Activated T-helper 2 cell treated with anti-CD3 and anti-CD28 coated beads, Interferon-gamma antibody, Interleukin-2, Interleukin-4, amounts not matched to agents 10 μg/mL and 5 μg/mL and 100 μg/mL, durations not matched to agents 14 hours and 24 hours and 36 hours (primary cell): ENCODE data around the gene C1orf74. TPM values are rescaled to one million over a fixed set of nuclear protein-coding genes. Genes with fewer than 3 reads are reported as not detected.

ENCODE experiments used
- DNase-seq: peaks from one replicate; pipeline ENCODE4 v3.0.0; 2021; ENCODE audit warnings: low spot score
- H3K27ac Mint-ChIP-seq: one replicate; pipeline ENCODE4 v1.8.0; 2021; ENCODE audit warnings: mixed read lengths
- H3K27me3 Mint-ChIP-seq: one replicate; pipeline ENCODE4 v1.8.0; 2021; ENCODE audit warnings: low read depth, mixed read lengths
- H3K36me3 Mint-ChIP-seq: one replicate; pipeline ENCODE4 v1.8.0; 2021; ENCODE audit warnings: low read depth, mixed read lengths
- H3K4me1 Mint-ChIP-seq: one replicate; pipeline ENCODE4 v1.8.0; 2021; ENCODE audit warnings: low read depth, mixed read lengths
- H3K4me3 Mint-ChIP-seq: one replicate; pipeline ENCODE4 v1.8.0; 2021; ENCODE audit warnings: low read depth, mild to moderate bottlenecking, moderate library complexity, mixed read lengths
- H3K9me3 Mint-ChIP-seq: one replicate; pipeline ENCODE4 v1.8.0; 2021; ENCODE audit warnings: mixed read lengths
- intact Hi-C: fragments of 100-400 bp; cut with micrococcal nuclease; formaldehyde crosslinking; loops from one replicate; pipeline ENCODE4 v1.15.1; 2023
- total RNA-seq: library from RNA; stranded (reverse); gene quantifications from 2 replicates; pipeline ENCODE4 v1.2.3, GENCODE V29; 2022

The C1orf74 gene
- total RNA-seq, 1 donor from 2014 or later = 3.0 TPM

GRCh38 chr1:209746451-209747165 lies 37.8 kb downstream of the C1orf74 start:
- Mint-ChIP-seq H3K27ac (peak overlapping the region; percentile 78), H3K36me3 (no peaks in the 10 kb centered on the region), H3K4me3 (no peak overlapping the region), H3K9me3 (no peaks in the 10 kb centered on the region), H3K27me3 (no peaks in the 10 kb centered on the region), H3K4me1 (peaks cover 69% of the 10 kb centered on the region)
- DNase-seq = no peak
- intact Hi-C loops = loop anchor here (1.0 to 5.0 kb wide), 9 partner anchors 10 to 144 kb away; partner anchors contain the start of gene LAMB3

DNA sequence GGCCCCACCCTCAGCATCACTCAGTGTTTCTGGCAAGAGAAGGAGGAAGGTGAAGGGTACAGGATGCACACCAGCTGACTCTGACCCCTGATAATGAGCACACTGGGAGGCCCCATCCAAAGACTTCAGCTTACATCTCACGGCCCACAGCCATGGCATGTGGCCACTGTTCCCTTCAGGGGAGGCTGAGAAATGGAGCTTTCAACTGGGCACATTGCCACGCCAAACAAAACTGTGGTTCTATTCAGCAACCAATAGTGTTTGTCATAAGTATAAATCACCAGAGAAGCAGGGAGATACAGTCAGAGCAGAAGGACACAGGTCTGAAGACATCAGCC lies 41.2 kb downstream of the C1orf74 start:
- no peaks in the 10 kb centered on the region for H3K27me3 Mint-ChIP-seq
- no peak overlapping the region for H3K4me3 Mint-ChIP-seq
- DNase-seq = no peak
- intact Hi-C loops = no loop called here
- H3K9me3 Mint-ChIP-seq = no peaks in the 10 kb centered on the region
- no peaks in the 10 kb centered on the region for H3K36me3 Mint-ChIP-seq
- H3K4me1 Mint-ChIP-seq = peaks cover 53% of the 10 kb centered on the region
- H3K27ac Mint-ChIP-seq = peak overlapping the region; percentile 81

DNA sequence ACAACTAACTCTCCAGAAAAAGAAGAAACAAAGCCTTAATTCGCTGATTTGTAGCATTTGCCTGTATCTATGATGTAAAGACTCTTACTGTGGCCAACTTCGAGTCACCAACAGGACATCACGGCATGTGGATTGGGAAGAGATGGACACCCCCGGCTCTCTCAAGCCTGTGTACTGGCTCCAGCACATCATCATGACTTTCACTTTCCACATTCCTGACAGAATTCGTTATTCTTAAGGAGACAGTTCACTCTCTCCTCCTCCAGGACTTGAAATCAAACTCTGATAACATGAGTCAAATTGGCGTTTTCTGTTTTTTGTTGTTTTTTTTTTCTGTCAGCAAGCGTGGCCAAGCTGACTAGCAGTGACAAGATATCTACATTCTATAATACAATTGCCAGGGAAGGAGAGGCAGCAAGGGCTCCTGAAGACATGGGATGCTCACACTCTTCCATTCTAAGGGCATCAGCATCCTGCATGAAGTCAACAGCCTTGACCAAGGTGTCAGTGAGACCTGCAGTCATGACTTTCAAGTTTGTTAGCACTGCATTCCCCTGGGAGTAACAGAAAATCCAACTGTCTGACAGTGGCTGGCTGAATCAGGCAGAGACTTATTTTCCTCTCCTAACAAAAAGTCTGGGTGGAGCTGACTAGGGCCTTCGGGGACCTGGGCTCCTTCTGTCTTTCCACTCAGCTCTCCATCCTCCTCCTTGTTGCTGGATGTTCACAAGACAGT lies 41.8 kb downstream of the C1orf74 start:
- Mint-ChIP-seq H3K4me3 (no peak overlapping the region), H3K4me1 (peaks cover 50% of the 10 kb centered on the region), H3K36me3 (peaks cover 4% of the 10 kb centered on the region), H3K9me3 (no peaks in the 10 kb centered on the region), H3K27ac (peak overlapping the region; percentile 81), H3K27me3 (no peaks in the 10 kb centered on the region)
- intact Hi-C loops = no loop called here
- DNase-seq = no peak

DNA sequence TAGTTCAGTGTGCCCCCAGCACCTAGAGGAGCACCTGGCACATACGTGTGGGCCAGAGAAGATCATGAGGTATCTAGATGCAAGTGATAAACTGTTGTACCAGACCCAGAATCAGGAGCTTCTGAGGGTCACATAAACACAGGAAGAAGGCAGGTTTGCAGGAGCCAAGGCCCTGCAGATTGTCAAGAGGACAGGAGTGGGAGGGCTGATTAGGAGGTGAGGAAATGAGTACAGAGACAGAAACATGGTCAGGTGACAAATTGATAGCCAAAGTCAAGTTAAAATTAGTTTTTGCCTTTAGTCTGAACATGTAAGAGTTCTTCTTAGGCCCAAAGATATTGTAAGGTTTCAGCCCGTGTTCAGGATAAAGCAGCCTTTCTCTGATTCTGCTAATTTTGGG lies 42.5 kb downstream of the C1orf74 start:
- intact Hi-C loops = no loop called here
- Mint-ChIP-seq H3K36me3 (peaks cover 4% of the 10 kb centered on the region), H3K4me1 (peaks cover 49% of the 10 kb centered on the region), H3K9me3 (no peaks in the 10 kb centered on the region), H3K4me3 (no peak overlapping the region), H3K27ac (peak overlapping the region; percentile 81), H3K27me3 (no peaks in the 10 kb centered on the region)
- no peak for DNase-seq

- intact Hi-C loops = no loop called here
- H3K4me3 Mint-ChIP-seq = no peak overlapping the region
- no peaks in the 10 kb centered on the region for H3K9me3 Mint-ChIP-seq
- no peak for DNase-seq
- H3K27me3 Mint-ChIP-seq = no peaks in the 10 kb centered on the region
- H3K27ac Mint-ChIP-seq = peak overlapping the region; percentile 81
- peaks cover 4% of the 10 kb centered on the region for H3K36me3 Mint-ChIP-seq
- H3K4me1 Mint-ChIP-seq = peaks cover 49% of the 10 kb centered on the region
These were observed 43.2 kb downstream of the C1orf74 start for GRCh38 chr1:209741193-209741592.

GRCh38 chr1:209738270-209738669 lies 46.1 kb downstream of the C1orf74 start:
- DNase-seq = no peak

GRCh38 chr1:209737118-209737505 lies 47.2 kb downstream of the C1orf74 start:
- Mint-ChIP-seq H3K9me3 (no peaks in the 10 kb centered on the region), H3K27me3 (no peaks in the 10 kb centered on the region), H3K4me3 (no peak overlapping the region), H3K4me1 (peaks cover 59% of the 10 kb centered on the region), H3K36me3 (peaks cover 17% of the 10 kb centered on the region), H3K27ac (peak overlapping the region; percentile 93)
- intact Hi-C loops = no loop called here
- no peak for DNase-seq

More at GRCh38 chr1:209738270-209738669, 46.1 kb downstream of the C1orf74 start:
- Mint-ChIP-seq H3K27me3 (no peaks in the 10 kb centered on the region), H3K4me1 (peaks cover 62% of the 10 kb centered on the region), H3K4me3 (no peak overlapping the region), H3K36me3 (peaks cover 10% of the 10 kb centered on the region), H3K9me3 (no peaks in the 10 kb centered on the region), H3K27ac (no peak overlapping the region)
- intact Hi-C loops = no loop called here

GRCh38 chr1:209736490-209737117 lies 47.8 kb downstream of the C1orf74 start:
- Mint-ChIP-seq H3K4me3 (no peak overlapping the region), H3K27ac (peak overlapping the region; percentile 93), H3K36me3 (peaks cover 17% of the 10 kb centered on the region), H3K4me1 (peaks cover 54% of the 10 kb centered on the region), H3K27me3 (no peaks in the 10 kb centered on the region), H3K9me3 (no peaks in the 10 kb centered on the region)
- intact Hi-C loops = loop anchor here (1.0 kb wide), 5 partner anchors 11 to 32 kb away; no protein-coding TSS in a partner anchor
- DNase-seq = no peak

DNA sequence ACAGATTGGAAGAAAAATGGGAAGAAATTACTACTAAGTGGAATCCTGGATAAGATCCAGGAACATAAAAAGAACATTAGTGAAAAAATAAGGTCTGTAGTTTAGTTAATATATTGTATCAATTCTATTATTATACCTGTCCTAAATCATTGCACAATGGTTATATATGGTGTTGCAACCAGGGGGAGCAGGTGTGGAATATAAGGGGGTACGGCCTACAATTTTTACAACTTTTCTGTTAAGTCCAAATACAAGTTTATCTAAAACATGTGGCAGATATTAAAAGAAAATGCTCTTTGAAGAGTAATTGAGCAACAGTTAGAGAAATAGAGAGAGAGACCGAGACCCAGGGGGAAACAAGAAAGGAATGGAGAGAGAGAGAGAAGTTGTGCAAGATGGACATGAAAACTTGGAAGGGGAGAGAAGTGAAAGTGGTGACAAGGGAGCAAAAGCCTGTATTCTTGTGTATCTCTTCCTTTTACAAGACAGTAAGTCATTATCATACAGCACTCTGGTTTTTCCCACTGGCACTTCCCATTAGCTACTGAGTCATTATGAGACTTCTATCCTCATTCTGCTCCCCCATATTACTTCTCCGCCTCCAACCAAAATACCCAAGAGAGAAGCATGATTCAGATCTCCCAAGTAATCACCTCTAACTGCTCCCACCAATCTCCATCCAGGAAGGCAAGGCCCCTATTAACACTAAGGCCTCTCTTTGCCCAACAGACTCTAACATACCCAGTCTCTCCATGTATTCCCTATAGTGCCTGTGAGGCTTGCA lies 50.8 kb downstream of the C1orf74 start:
- peaks cover 51% of the 10 kb centered on the region for H3K4me1 Mint-ChIP-seq
- H3K4me3 Mint-ChIP-seq = peak overlapping the region; percentile 15
- H3K9me3 Mint-ChIP-seq = peaks cover 13% of the 10 kb centered on the region
- intact Hi-C loops = no loop called here
- H3K27ac Mint-ChIP-seq = peak overlapping the region; percentile 59
- H3K27me3 Mint-ChIP-seq = no peaks in the 10 kb centered on the region
- no peak for DNase-seq
- H3K36me3 Mint-ChIP-seq = peaks cover 29% of the 10 kb centered on the region

DNA sequence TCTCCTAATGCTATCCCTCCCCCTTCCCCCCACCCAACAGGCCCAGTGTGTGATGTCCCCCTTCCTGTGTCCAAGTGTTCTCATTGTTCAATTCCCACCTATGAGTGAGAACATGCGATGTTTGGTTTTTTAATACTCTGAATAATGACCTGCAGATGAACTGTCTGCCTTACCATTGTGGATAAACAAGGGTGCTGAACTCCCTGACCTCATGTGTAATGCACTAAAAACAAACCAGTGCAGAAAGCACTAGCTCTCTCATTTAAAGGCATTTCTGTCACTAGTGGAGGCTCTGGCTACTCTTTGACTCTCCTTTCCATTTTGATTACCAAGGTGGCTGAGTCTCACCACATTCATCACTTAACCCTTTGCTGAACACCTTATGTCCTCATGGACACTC lies 51.6 kb downstream of the C1orf74 start:
- peak overlapping the region; percentile 59 for H3K27ac Mint-ChIP-seq
- no peak for DNase-seq
- peaks cover 13% of the 10 kb centered on the region for H3K9me3 Mint-ChIP-seq
- intact Hi-C loops = no loop called here
- H3K4me1 Mint-ChIP-seq = peaks cover 52% of the 10 kb centered on the region
- no peak overlapping the region for H3K4me3 Mint-ChIP-seq
- H3K27me3 Mint-ChIP-seq = no peaks in the 10 kb centered on the region
- H3K36me3 Mint-ChIP-seq = peaks cover 27% of the 10 kb centered on the region

DNA sequence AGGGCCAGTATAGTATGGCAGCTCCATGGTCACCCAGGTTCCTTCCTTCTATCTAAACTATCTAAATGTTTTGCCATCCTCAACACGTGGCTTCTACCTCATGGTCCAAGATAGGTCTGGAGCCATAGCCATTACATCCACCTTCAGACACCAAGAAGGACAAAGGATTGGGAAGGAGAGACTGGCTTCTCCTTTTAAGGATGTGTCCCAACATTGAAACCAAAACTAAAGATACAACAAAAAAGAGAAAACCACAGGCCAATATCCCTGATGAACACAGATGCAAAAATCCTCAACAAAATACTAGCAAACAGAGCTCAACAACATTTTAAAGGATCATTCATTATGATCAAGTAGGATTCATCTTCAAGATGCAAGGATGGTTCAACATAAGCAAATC lies 54.9 kb downstream of the C1orf74 start:
- no peak for DNase-seq
- Mint-ChIP-seq H3K9me3 (peaks cover 13% of the 10 kb centered on the region), H3K27ac (peak overlapping the region; percentile 33), H3K4me3 (no peak overlapping the region), H3K4me1 (peaks cover 48% of the 10 kb centered on the region), H3K27me3 (no peaks in the 10 kb centered on the region), H3K36me3 (peaks cover 37% of the 10 kb centered on the region)
- intact Hi-C loops = no loop called here
